Measurements from ENCODE around the gene COPB2. TPM values are rescaled to one million over a fixed set of nuclear protein-coding genes. Genes with fewer than 3 reads are reported as not detected.

The COPB2 gene
- total and polyA plus RNA-seq, 2 of the 8 experiments (the other 6 are each of a cell fraction or from before 2014, with no cell fraction given), result 40.3 to 119 TPM

DNA sequence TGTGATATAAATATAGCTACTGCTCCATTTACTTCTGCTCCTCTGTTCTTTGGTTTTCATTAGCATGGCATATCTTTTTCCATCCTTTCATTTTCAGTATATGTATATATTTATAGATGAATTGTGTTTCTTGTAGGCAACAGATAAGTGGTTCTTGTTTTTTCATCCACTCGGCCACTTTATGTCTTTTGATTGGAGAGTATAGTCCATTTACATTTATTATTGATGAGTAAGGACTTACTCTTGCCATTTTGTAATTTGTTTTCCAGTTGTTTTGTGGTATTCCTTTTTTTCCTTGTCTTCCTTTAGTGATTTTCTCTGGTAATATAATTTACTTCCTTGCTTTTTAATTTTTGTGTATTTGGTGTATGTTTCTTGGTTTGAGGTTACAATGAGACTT is 26.8 kb upstream of the COPB2 start (continued):
- TF ChIP-seq, protein P1, sequence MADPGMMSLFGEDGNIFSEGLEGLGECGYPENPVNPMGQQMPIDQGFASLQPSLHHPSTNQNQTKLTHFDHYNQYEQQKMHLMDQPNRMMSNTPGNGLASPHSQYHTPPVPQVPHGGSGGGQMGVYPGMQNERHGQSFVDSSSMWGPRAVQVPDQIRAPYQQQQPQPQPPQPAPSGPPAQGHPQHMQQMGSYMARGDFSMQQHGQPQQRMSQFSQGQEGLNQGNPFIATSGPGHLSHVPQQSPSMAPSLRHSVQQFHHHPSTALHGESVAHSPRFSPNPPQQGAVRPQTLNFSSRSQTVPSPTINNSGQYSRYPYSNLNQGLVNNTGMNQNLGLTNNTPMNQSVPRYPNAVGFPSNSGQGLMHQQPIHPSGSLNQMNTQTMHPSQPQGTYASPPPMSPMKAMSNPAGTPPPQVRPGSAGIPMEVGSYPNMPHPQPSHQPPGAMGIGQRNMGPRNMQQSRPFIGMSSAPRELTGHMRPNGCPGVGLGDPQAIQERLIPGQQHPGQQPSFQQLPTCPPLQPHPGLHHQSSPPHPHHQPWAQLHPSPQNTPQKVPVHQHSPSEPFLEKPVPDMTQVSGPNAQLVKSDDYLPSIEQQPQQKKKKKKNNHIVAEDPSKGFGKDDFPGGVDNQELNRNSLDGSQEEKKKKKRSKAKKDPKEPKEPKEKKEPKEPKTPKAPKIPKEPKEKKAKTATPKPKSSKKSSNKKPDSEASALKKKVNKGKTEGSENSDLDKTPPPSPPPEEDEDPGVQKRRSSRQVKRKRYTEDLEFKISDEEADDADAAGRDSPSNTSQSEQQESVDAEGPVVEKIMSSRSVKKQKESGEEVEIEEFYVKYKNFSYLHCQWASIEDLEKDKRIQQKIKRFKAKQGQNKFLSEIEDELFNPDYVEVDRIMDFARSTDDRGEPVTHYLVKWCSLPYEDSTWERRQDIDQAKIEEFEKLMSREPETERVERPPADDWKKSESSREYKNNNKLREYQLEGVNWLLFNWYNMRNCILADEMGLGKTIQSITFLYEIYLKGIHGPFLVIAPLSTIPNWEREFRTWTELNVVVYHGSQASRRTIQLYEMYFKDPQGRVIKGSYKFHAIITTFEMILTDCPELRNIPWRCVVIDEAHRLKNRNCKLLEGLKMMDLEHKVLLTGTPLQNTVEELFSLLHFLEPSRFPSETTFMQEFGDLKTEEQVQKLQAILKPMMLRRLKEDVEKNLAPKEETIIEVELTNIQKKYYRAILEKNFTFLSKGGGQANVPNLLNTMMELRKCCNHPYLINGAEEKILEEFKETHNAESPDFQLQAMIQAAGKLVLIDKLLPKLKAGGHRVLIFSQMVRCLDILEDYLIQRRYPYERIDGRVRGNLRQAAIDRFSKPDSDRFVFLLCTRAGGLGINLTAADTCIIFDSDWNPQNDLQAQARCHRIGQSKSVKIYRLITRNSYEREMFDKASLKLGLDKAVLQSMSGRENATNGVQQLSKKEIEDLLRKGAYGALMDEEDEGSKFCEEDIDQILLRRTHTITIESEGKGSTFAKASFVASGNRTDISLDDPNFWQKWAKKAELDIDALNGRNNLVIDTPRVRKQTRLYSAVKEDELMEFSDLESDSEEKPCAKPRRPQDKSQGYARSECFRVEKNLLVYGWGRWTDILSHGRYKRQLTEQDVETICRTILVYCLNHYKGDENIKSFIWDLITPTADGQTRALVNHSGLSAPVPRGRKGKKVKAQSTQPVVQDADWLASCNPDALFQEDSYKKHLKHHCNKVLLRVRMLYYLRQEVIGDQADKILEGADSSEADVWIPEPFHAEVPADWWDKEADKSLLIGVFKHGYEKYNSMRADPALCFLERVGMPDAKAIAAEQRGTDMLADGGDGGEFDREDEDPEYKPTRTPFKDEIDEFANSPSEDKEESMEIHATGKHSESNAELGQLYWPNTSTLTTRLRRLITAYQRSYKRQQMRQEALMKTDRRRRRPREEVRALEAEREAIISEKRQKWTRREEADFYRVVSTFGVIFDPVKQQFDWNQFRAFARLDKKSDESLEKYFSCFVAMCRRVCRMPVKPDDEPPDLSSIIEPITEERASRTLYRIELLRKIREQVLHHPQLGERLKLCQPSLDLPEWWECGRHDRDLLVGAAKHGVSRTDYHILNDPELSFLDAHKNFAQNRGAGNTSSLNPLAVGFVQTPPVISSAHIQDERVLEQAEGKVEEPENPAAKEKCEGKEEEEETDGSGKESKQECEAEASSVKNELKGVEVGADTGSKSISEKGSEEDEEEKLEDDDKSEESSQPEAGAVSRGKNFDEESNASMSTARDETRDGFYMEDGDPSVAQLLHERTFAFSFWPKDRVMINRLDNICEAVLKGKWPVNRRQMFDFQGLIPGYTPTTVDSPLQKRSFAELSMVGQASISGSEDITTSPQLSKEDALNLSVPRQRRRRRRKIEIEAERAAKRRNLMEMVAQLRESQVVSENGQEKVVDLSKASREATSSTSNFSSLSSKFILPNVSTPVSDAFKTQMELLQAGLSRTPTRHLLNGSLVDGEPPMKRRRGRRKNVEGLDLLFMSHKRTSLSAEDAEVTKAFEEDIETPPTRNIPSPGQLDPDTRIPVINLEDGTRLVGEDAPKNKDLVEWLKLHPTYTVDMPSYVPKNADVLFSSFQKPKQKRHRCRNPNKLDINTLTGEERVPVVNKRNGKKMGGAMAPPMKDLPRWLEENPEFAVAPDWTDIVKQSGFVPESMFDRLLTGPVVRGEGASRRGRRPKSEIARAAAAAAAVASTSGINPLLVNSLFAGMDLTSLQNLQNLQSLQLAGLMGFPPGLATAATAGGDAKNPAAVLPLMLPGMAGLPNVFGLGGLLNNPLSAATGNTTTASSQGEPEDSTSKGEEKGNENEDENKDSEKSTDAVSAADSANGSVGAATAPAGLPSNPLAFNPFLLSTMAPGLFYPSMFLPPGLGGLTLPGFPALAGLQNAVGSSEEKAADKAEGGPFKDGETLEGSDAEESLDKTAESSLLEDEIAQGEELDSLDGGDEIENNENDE (IDR thresholded peaks at IDR 0.05; ENCODE audit: insufficient replicate concordance, low read length), result no peak
- TF ChIP-seq BRCA1 (IDR thresholded peaks at IDR 0.05; ENCODE audit: low read depth, low read length) (no peak), POLR2AphosphoS5 (IDR thresholded peaks at IDR 0.05; ENCODE audit: low read depth, low read length) (no peak), SAP30 (IDR thresholded peaks at IDR 0.05; ENCODE audit: insufficient read depth, insufficient replicate concordance, low read length) (no peak), SIRT6 (IDR thresholded peaks at IDR 0.05; ENCODE audit: low read length) (no peak), CHD1 (IDR thresholded peaks at IDR 0.05; ENCODE audit: low read depth, low read length) (no peak), NRF1 (IDR thresholded peaks at IDR 0.05; ENCODE audit: low read depth, low read length) (no peak), EP300 (IDR thresholded peaks at IDR 0.05; ENCODE audit: borderline replicate concordance in 1 of 2, low read depth in 2 of 2, low read length in 2 of 2) (no peak), RAD21 (IDR thresholded peaks at IDR 0.05 in 1 of 2, conservative IDR thresholded peaks at IDR 0.05 in 1 of 2; ENCODE audit: low read depth in 2 of 2, low read length in 2 of 2) (no peak)

Data from H1 (cell line).